ENCODE data around the gene FILIP1L. TPM values are rescaled to one million over a fixed set of nuclear protein-coding genes. Genes with fewer than 3 reads are reported as not detected.
A peak's percentile ranks its signal among the peaks of the same experiment; 100 is the strongest.

The FILIP1L gene
- total and polyA plus RNA-seq, 2 of the 13 experiments (the other 11 are each of a cell fraction or from before 2014, with no cell fraction given), result 8.1 to 187 TPM

- ATAC-seq (no peak), FAIRE-seq (no peak), DNase-seq (ENCODE audit: low spot score) (no peak)
- in situ Hi-C loops (cut with HindIII; ENCODE audit: extremely low pct_ligation_motif_present, low pct_unique_long_range_greater_than_20kb) (no loop called here), intact Hi-C loops (cut with micrococcal nuclease; ENCODE audit: unreplicated experiment) (no loop called here)
- Histone ChIP-seq H3K4me3 (replicated peaks in 1 of 3; ENCODE audit: insufficient read depth in 1 of 3, low read depth in 2 of 3, low read length in 3 of 3) (no peak overlapping the region), H3K27me3 (ENCODE audit: control insufficient read depth in 1 of 2, insufficient read depth in 2 of 2, low read length in 2 of 2) (no peaks in the 10 kb centered on the region), H3K36me3 (replicated peaks in 1 of 2; ENCODE audit: control insufficient read depth in 1 of 2, insufficient read depth in 2 of 2, low read length in 2 of 2) (peaks cover 18 to 68% of the 10 kb centered on the region in 2 experiments), H3K9ac (ENCODE audit: insufficient read depth, low read depth, low read length) (no peak overlapping the region), H3K9me3 (ENCODE audit: low read length) (no peaks in the 10 kb centered on the region), H3K4me2 (ENCODE audit: low read depth, low read length) (0 out of 2 replicates have a peak overlapping the region, but pooled peaks have one; percentile 14), H2AFZ (ENCODE audit: low read length) (no peak overlapping the region), H4K20me1 (ENCODE audit: insufficient read depth, low read length) (peaks cover 95% of the 10 kb centered on the region), H3K79me2 (ENCODE audit: insufficient read depth, low read length) (peaks cover 95% of the 10 kb centered on the region), H3K4me1 (ENCODE audit: insufficient read depth, low read length) (peaks cover 94% of the 10 kb centered on the region), H3K27ac (ENCODE audit: extremely low read length, insufficient read depth, low read length) (no peak overlapping the region)
- ChIA-PET POLR2A (interaction anchor here (1.5 kb wide), 1 partner anchor 14 kb away, joined by 5 read pairs; no protein-coding TSS in a partner anchor), CTCF (ENCODE audit: low intra/inter-chr PET ratio, low total read pairs) (no interaction called here)
- TF ChIP-seq ETV6 (CRISPR knock-in tag; conservative IDR thresholded peaks at IDR 0.05) (no peak), ZBTB40 (IDR thresholded peaks at IDR 0.05) (no peak), ZBTB40 (CRISPR knock-in tag; IDR thresholded peaks at IDR 0.05) (no peak), SP4 (CRISPR knock-in tag; IDR thresholded peaks at IDR 0.05) (no peak), HIC2 (CRISPR knock-in tag; IDR thresholded peaks at IDR 0.05; ENCODE audit: low read depth) (no peak), LCORL (IDR thresholded peaks at IDR 0.05) (no peak), LCORL (CRISPR knock-in tag; IDR thresholded peaks at IDR 0.05) (no peak)
- 95% methylated on average over 2 of the region's 2 CpGs for WGBS (ENCODE audit: low lambda C conversion rate)
- no TSS peak for BruUV-seq (replicated peaks)
These were observed 252.1 kb downstream of the FILIP1L start for GRCh38 chr3:99862208-99862607.

Measured in HepG2 (cell line).